Measurements from ENCODE around the gene PDE4DIP.
"Not testable (repeated sequence)": the region's sequence is repeated elsewhere in the genome, so short reads cannot be mapped to it uniquely, and the experiment has no call there.

The PDE4DIP gene

DNA sequence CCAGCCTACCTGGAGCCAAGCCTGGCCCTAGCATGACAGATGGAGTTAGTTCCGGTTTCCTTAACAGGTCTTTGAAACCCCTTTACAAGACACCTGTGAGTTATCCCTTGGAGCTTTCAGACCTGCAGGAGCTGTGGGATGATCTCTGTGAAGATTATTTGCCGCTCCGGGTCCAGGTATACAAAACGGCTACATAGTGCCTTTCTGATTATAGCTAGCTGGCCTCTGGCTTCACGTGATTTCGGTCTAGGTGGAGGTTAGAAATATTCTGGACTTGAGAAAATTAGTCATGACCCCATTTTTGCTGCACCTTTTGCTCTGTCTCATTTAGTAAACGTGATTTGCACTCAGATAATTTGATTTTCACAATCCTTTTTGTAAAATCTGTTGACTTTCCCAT lies 109.5 kb downstream of the PDE4DIP start:
- not testable (repeated sequence) for H3K9me2 ChIP-seq (replicated peaks; ENCODE audit: insufficient read depth, low read length); H4K20me1 ChIP-seq (ENCODE audit: low read depth, low read length); H3K9ac ChIP-seq (ENCODE audit: low read length); H3K79me2 ChIP-seq (ENCODE audit: insufficient read depth, low read length); H3K27ac ChIP-seq (ENCODE audit: low read depth, low read length); H3K27me3 ChIP-seq (ENCODE audit: low read length); H3K9me3 ChIP-seq (ENCODE audit: insufficient read depth, low read length); H3K4me3 ChIP-seq (ENCODE audit: insufficient read depth, low read length, poor library complexity, severe bottlenecking); H3F3A ChIP-seq (ENCODE audit: insufficient read depth); H3K36me3 ChIP-seq (ENCODE audit: low read length); H2AFZ ChIP-seq (ENCODE audit: low read depth, low read length, severe bottlenecking)
- H3K4me2 ChIP-seq (ENCODE audit: low read depth, low read length, poor library complexity, severe bottlenecking): peak overlapping the region; percentile 38

DNA sequence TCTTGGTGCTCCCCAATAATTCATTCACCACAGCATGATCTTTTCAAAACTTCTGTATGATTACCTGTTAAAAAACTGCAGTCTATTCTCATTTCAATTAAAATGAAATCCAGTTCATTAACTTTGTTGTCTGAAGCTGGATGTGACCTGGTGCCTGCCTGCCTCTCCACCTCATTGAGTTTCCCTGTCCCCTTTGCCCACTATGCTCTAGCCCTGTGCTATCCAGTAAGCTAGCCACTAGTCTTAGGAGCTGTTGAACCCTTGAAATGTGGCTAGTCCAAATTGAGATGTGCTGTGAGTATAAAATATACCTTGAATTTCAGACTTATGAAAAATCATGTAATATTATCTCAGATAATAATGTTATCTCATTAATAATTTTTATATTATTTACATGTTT lies 114.1 kb downstream of the PDE4DIP start:
- H3K9ac ChIP-seq (ENCODE audit: low read length); H3K9me2 ChIP-seq (replicated peaks; ENCODE audit: insufficient read depth, low read length); H3K27ac ChIP-seq (ENCODE audit: low read depth, low read length); H3K79me2 ChIP-seq (ENCODE audit: insufficient read depth, low read length); H2AFZ ChIP-seq (ENCODE audit: low read depth, low read length, severe bottlenecking); H3K36me3 ChIP-seq (ENCODE audit: low read length); H3F3A ChIP-seq (ENCODE audit: insufficient read depth); H3K27me3 ChIP-seq (ENCODE audit: low read length); H3K9me3 ChIP-seq (ENCODE audit: insufficient read depth, low read length); H3K4me2 ChIP-seq (ENCODE audit: low read depth, low read length, poor library complexity, severe bottlenecking); H4K20me1 ChIP-seq (ENCODE audit: low read depth, low read length); H3K4me3 ChIP-seq (ENCODE audit: insufficient read depth, low read length, poor library complexity, severe bottlenecking): not testable (repeated sequence)

DNA sequence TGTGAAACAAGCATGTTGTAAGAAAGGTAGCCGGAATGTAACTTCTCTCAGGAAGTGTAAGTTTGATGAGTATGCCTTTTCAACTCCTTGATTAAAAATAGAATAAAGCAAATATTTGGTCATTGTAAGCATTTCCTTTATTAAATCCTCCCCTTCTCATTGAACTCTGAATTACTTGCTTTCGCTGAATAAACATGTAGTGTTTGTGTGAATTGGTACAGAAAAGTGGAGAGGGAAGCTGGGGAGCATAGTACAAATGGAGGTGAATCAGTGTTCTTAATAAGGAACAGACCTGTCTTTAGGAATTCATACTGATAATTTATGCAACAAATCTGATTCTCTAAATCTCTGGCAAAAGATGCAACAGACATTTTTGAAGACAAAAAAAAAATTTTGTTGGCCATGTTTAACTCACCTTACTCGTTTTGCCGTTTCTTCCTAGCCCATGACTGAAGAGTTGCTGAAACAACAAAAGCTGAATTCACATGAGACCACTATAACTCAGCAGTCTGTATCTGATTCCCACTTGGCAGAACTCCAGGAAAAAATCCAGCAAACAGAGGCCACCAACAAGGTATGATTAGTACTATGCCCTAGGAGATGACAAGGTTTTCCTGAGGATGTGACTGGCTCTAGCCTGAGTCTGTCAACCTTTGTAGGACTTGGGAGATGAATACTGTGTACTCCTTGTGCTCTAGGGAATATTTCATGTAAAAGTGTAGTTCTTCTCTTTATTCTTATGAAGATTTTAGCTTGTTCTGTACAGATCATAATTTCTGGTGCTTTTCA lies 116.2 kb downstream of the PDE4DIP start:
- not testable (repeated sequence) for H3K9me3 ChIP-seq (ENCODE audit: insufficient read depth, low read length); H3K9ac ChIP-seq (ENCODE audit: low read length); H4K20me1 ChIP-seq (ENCODE audit: low read depth, low read length); H3F3A ChIP-seq (ENCODE audit: insufficient read depth); H3K4me2 ChIP-seq (ENCODE audit: low read depth, low read length, poor library complexity, severe bottlenecking); H3K27ac ChIP-seq (ENCODE audit: low read depth, low read length); H3K9me2 ChIP-seq (replicated peaks; ENCODE audit: insufficient read depth, low read length); H3K36me3 ChIP-seq (ENCODE audit: low read length); H3K27me3 ChIP-seq (ENCODE audit: low read length); H2AFZ ChIP-seq (ENCODE audit: low read depth, low read length, severe bottlenecking); H3K4me3 ChIP-seq (ENCODE audit: insufficient read depth, low read length, poor library complexity, severe bottlenecking); H3K79me2 ChIP-seq (ENCODE audit: insufficient read depth, low read length)

DNA sequence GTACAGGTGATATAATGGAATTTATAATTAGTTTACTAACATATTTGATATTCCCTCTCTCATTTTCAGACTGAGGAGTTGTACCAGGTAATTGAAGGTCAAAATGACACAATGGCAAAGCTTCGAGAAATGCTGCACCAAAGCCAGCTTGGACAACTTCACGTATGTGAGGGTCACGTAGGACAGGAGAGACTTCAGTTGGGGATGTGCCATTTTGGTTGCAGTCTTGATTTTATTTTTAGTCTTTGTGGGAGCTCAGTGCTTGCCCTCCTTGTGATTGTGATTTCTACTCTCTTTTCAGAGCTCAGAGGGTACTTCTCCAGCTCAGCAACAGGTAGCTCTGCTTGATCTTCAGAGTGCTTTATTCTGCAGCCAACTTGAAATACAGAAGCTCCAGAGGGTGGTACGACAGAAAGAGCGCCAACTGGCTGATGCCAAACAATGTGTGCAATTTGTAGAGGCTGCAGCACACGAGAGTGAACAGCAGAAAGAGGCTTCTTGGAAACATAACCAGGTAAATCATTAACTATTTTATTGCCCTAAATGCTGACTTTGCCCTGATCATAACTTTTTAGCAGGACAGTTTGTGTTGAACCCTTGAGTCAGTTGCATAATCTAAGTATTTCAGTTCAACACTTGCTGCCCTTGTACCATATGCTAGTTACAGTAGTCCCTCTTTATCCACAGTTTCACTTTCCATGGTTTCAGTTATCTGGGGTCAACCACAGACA lies 118.1 kb downstream of the PDE4DIP start:
- not testable (repeated sequence) for H4K20me1 ChIP-seq (ENCODE audit: low read depth, low read length); H3K27ac ChIP-seq (ENCODE audit: low read depth, low read length); H2AFZ ChIP-seq (ENCODE audit: low read depth, low read length, severe bottlenecking); H3K9ac ChIP-seq (ENCODE audit: low read length); H3F3A ChIP-seq (ENCODE audit: insufficient read depth); H3K4me3 ChIP-seq (ENCODE audit: insufficient read depth, low read length, poor library complexity, severe bottlenecking); H3K79me2 ChIP-seq (ENCODE audit: insufficient read depth, low read length); H3K9me3 ChIP-seq (ENCODE audit: insufficient read depth, low read length); H3K9me2 ChIP-seq (replicated peaks; ENCODE audit: insufficient read depth, low read length); H3K36me3 ChIP-seq (ENCODE audit: low read length); H3K27me3 ChIP-seq (ENCODE audit: low read length); H3K4me2 ChIP-seq (ENCODE audit: low read depth, low read length, poor library complexity, severe bottlenecking)

DNA sequence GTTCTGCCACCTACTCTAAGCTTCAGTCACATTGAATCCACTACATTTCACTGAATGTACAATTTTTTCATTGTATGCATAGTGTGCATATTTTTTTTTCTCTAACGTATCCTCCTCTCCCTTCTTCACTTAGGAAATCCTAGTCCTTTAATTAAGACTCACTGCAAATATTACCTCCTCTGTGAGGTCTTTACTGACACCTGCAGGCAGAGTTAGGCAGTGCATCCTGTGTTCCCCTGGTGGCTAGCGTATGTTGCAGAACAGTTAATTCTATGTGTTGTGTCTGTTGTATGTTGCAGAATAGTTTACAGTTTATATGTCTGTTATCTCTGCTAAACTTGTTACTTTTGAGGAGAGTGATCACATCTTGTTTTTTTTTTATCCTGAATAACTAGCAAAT lies 121.9 kb downstream of the PDE4DIP start:
- H3K4me2 ChIP-seq (ENCODE audit: low read depth, low read length, poor library complexity, severe bottlenecking); H3K9ac ChIP-seq (ENCODE audit: low read length); H3K27ac ChIP-seq (ENCODE audit: low read depth, low read length); H3K79me2 ChIP-seq (ENCODE audit: insufficient read depth, low read length); H3F3A ChIP-seq (ENCODE audit: insufficient read depth); H3K27me3 ChIP-seq (ENCODE audit: low read length); H3K36me3 ChIP-seq (ENCODE audit: low read length); H3K9me3 ChIP-seq (ENCODE audit: insufficient read depth, low read length); H4K20me1 ChIP-seq (ENCODE audit: low read depth, low read length); H3K4me3 ChIP-seq (ENCODE audit: insufficient read depth, low read length, poor library complexity, severe bottlenecking); H3K9me2 ChIP-seq (replicated peaks; ENCODE audit: insufficient read depth, low read length); H2AFZ ChIP-seq (ENCODE audit: low read depth, low read length, severe bottlenecking): not testable (repeated sequence)

DNA sequence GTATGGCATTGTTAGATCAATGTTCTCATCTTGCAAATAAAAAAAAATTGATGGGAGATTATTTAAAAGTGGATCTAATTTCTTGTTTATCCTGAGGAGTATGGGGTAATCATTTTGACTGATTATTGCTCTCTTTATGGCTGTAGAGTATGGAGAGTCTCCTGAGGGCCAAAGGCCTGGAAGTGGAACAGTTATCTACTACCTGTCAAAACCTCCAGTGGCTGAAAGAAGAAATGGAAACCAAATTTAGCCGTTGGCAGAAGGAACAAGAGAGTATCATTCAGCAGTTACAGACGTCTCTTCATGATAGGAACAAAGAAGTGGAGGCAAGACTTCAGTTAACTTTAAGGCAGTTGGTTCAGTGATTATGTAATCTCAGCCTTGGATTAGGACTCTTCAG lies 123.4 kb downstream of the PDE4DIP start:
- H3K79me2 ChIP-seq (ENCODE audit: insufficient read depth, low read length); H4K20me1 ChIP-seq (ENCODE audit: low read depth, low read length); H3K4me2 ChIP-seq (ENCODE audit: low read depth, low read length, poor library complexity, severe bottlenecking); H3K27ac ChIP-seq (ENCODE audit: low read depth, low read length); H2AFZ ChIP-seq (ENCODE audit: low read depth, low read length, severe bottlenecking); H3F3A ChIP-seq (ENCODE audit: insufficient read depth); H3K9me2 ChIP-seq (replicated peaks; ENCODE audit: insufficient read depth, low read length); H3K36me3 ChIP-seq (ENCODE audit: low read length); H3K27me3 ChIP-seq (ENCODE audit: low read length); H3K9ac ChIP-seq (ENCODE audit: low read length); H3K9me3 ChIP-seq (ENCODE audit: insufficient read depth, low read length); H3K4me3 ChIP-seq (ENCODE audit: insufficient read depth, low read length, poor library complexity, severe bottlenecking): not testable (repeated sequence)

DNA sequence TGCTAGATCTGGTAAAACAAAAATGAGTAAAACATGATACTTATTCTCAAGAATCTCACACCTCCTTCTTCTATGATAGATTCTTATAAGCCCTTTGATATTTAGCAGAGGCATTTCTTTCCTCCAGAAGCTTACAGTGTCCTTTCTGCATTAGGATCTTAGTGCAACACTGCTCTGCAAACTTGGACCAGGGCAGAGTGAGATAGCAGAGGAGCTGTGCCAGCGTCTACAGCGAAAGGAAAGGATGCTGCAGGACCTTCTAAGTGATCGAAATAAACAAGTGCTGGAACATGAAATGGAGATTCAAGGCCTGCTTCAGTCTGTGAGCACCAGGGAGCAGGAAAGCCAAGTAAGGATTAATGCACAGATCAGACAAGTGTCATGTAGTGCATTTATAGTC lies 124.5 kb downstream of the PDE4DIP start:
- not testable (repeated sequence) for H3K9me3 ChIP-seq (ENCODE audit: insufficient read depth, low read length); H3K4me3 ChIP-seq (ENCODE audit: insufficient read depth, low read length, poor library complexity, severe bottlenecking); H3K9ac ChIP-seq (ENCODE audit: low read length); H3K27ac ChIP-seq (ENCODE audit: low read depth, low read length); H4K20me1 ChIP-seq (ENCODE audit: low read depth, low read length); H3K4me2 ChIP-seq (ENCODE audit: low read depth, low read length, poor library complexity, severe bottlenecking); H2AFZ ChIP-seq (ENCODE audit: low read depth, low read length, severe bottlenecking); H3F3A ChIP-seq (ENCODE audit: insufficient read depth); H3K36me3 ChIP-seq (ENCODE audit: low read length); H3K27me3 ChIP-seq (ENCODE audit: low read length); H3K79me2 ChIP-seq (ENCODE audit: insufficient read depth, low read length); H3K9me2 ChIP-seq (replicated peaks; ENCODE audit: insufficient read depth, low read length)

DNA sequence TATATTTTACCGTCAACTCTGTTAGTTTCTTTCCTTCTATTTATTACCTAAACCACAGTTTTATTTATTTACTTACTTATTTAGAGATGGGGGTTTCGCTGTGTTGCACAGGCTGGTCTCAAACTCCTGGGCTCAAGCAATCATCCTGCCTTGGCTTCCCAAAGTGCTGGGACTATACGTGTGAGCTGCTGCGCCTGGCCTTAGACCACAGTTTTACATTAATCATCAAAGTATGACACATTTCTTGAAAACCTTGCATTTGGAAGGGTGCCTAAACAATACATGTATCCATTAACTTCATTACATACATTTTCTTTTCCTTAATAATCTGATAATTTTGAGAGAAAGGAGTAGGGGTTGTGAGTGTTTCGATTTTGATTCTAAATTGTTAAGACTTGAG lies 124.9 kb downstream of the PDE4DIP start:
- H2AFZ ChIP-seq (ENCODE audit: low read depth, low read length, severe bottlenecking); H3K27me3 ChIP-seq (ENCODE audit: low read length); H3K36me3 ChIP-seq (ENCODE audit: low read length); H3K27ac ChIP-seq (ENCODE audit: low read depth, low read length); H3K9me2 ChIP-seq (replicated peaks; ENCODE audit: insufficient read depth, low read length); H4K20me1 ChIP-seq (ENCODE audit: low read depth, low read length); H3K4me3 ChIP-seq (ENCODE audit: insufficient read depth, low read length, poor library complexity, severe bottlenecking); H3K4me2 ChIP-seq (ENCODE audit: low read depth, low read length, poor library complexity, severe bottlenecking); H3K9ac ChIP-seq (ENCODE audit: low read length); H3K9me3 ChIP-seq (ENCODE audit: insufficient read depth, low read length); H3F3A ChIP-seq (ENCODE audit: insufficient read depth); H3K79me2 ChIP-seq (ENCODE audit: insufficient read depth, low read length): not testable (repeated sequence)

Data from SU-DHL-6 (cell line).